Panc1 (cell line): Measurements from ENCODE around the gene SEC14L2. TPM values are rescaled to one million over a fixed set of nuclear protein-coding genes. Genes with fewer than 3 reads are reported as not detected.

ENCODE experiments used
- ATAC-seq: fragments of 200-7000 bp; cut with Tn5 transposase; 2 replicates; pipeline ENCODE4 v1.9.1; 2020; ENCODE audit warnings: mild to moderate bottlenecking, moderate library complexity
- BruUV-seq: library from RNA; stranded (reverse); fragments of 400-500 nt; replicated peaks from 2 replicates; lab custom pipeline; 2021; lab: Mats Ljungman, UMichigan
- CTCF ChIA-PET: fragments of 300-600 bp; sonication (Branson Sonifier 250); formaldehyde crosslinking; loops from one replicate; lab custom pipeline; 2022; ENCODE audit warnings: antibody characterized with exemption; lab: Charles Lee
- POLR2A ChIA-PET: fragments of 300-600 bp; sonication (Branson Sonifier 250); formaldehyde crosslinking; loops from one replicate; lab custom pipeline; 2022; ENCODE audit warnings: antibody characterized with exemption; lab: Charles Lee
- DNase-seq: peaks from one replicate; pipeline ENCODE4 v3.0.0-alpha.2; 2010; ENCODE audit warnings: low read depth, low spot score
- H3K27ac ChIP-seq: 2 replicates; pipeline ENCODE4 v1.5.1; 2011; ENCODE audit warnings: mild to moderate bottlenecking, low read length, inconsistent platforms
- H3K27me3 ChIP-seq: fragments of 200-500 bp; sonication (Bioruptor generic); 2 replicates; pipeline ENCODE4 v1.6.0; 2014; ENCODE audit warnings: low read length, inconsistent platforms; ENCODE audit not compliant: control insufficient read depth, insufficient read depth
- H3K36me3 ChIP-seq: fragments of 200-500 bp; sonication (Bioruptor generic); 2 replicates; pipeline ENCODE4 v1.5.1; 2014; ENCODE audit warnings: inconsistent platforms, mild to moderate bottlenecking, low read length, moderate library complexity; ENCODE audit not compliant: control insufficient read depth, insufficient read depth
- H3K4me1 ChIP-seq: 2 replicates; pipeline ENCODE4 v1.5.1; 2011; ENCODE audit warnings: inconsistent platforms, mild to moderate bottlenecking, low read length, moderate library complexity; ENCODE audit not compliant: control insufficient read depth, insufficient read depth
- H3K4me3 ChIP-seq, 2 experiments: 2 replicates each; pipeline ENCODE4 v1.5.1; 2011 to 2012; ENCODE audit warnings: low read depth in 2 of 2, low read length in 2 of 2, mild to moderate bottlenecking in 2 of 2, inconsistent platforms in 1 of 2, moderate library complexity in 1 of 2
- H3K9me3 ChIP-seq: fragments of 200-500 bp; sonication (Bioruptor generic); 2 replicates; pipeline ENCODE4 v1.5.1; 2014; ENCODE audit warnings: low read depth, mild to moderate bottlenecking, inconsistent platforms, low read length, moderate library complexity; ENCODE audit not compliant: control insufficient read depth, insufficient read depth
- POLR2AphosphoS5 ChIP-seq: IDR thresholded peaks from 2 replicates; pipeline ENCODE4 v1.6.1; 2012; ENCODE audit warnings: mild to moderate bottlenecking, low read depth, low read length, moderate library complexity
- SIN3A ChIP-seq: IDR thresholded peaks from 2 replicates; pipeline ENCODE4 v1.6.1; 2012; ENCODE audit warnings: low read depth, mild to moderate bottlenecking, low read length, moderate library complexity, borderline replicate concordance; ENCODE audit not compliant: insufficient read depth
- TCF7L2 ChIP-seq: IDR thresholded peaks from 2 replicates; pipeline ENCODE4 v1.6.1; 2011; ENCODE audit warnings: mild to moderate bottlenecking, low read depth, low read length, inconsistent platforms
- in situ Hi-C: cut with HindIII; loops from 2 replicates; pipeline ENCODE4 v1.10.0; 2016; ENCODE audit warnings: low sequenced_read_pairs, low pct_unique_long_range_greater_than_20kb
- intact Hi-C: fragments of 100-400 bp; cut with micrococcal nuclease; formaldehyde crosslinking; loops from one replicate; pipeline ENCODE4 v1.10.0; 2022; ENCODE audit not compliant: unreplicated experiment
- total RNA-seq: library from RNA; stranded (reverse); gene quantifications from one replicate; pipeline ENCODE4 v1.2.1, GENCODE V29; 2021; ENCODE audit not compliant: unreplicated experiment
- TF ChIP-seq, protein P1 (sequence below): fragments of 450-650 bp; IDR thresholded peaks from 2 replicates; pipeline ENCODE4 v1.5.1; 2017; ENCODE audit warnings: mild to moderate bottlenecking
- TF ChIP-seq, protein P2 (sequence below), 2 experiments: IDR thresholded peaks; 2 replicates each; pipeline ENCODE4 v1.6.1; 2011 to 2012; ENCODE audit warnings: low read depth in 2 of 2, control low read depth in 1 of 2, low read length in 1 of 2, mild to moderate bottlenecking in 1 of 2, moderate library complexity in 1 of 2; ENCODE audit not compliant: insufficient read depth in 1 of 2

SEC14L2 gene
- total RNA-seq, 1 experiment from 2014 or later, result 10.7 TPM

DNA sequence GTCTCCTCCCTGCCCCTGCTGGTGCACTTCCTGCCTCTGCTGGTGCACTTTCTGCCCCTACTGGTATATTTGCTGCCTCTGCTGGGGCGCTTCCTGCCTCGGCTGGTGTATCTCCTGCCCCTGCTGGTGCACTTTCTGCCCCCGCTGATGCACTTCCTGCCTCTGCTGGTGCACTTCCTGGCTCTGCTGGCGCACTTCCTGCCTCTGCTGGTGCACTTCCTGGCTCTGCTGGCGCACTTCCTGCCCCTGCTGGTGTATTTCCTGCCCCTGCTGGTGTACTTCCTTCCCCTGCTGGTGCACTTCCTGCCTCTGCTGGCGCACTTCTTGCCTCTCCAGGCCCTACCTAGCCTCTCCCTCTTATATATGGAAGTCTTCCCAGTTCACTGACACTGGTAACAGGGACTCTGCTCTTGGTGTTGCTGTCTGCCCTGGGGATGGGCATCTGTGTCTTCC, 38.9 kb downstream of the SEC14L2 start:
- POLR2A ChIA-PET, result interaction anchor here (0.6 kb wide), 1 partner anchor 153 kb away, joined by 7 read pairs; no protein-coding TSS in a partner anchor
- in situ Hi-C loops, result no loop called here
- no peak for ATAC-seq
- intact Hi-C loops, result no loop called here
- H3K9me3 ChIP-seq, result no peaks in the 10 kb centered on the region
- H3K27me3 ChIP-seq, result no peaks in the 10 kb centered on the region
- DNase-seq, result no peak
- H3K27ac ChIP-seq, result no peak overlapping the region
- TF ChIP-seq, protein P1, sequence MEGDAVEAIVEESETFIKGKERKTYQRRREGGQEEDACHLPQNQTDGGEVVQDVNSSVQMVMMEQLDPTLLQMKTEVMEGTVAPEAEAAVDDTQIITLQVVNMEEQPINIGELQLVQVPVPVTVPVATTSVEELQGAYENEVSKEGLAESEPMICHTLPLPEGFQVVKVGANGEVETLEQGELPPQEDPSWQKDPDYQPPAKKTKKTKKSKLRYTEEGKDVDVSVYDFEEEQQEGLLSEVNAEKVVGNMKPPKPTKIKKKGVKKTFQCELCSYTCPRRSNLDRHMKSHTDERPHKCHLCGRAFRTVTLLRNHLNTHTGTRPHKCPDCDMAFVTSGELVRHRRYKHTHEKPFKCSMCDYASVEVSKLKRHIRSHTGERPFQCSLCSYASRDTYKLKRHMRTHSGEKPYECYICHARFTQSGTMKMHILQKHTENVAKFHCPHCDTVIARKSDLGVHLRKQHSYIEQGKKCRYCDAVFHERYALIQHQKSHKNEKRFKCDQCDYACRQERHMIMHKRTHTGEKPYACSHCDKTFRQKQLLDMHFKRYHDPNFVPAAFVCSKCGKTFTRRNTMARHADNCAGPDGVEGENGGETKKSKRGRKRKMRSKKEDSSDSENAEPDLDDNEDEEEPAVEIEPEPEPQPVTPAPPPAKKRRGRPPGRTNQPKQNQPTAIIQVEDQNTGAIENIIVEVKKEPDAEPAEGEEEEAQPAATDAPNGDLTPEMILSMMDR, result no peak
- TF ChIP-seq SIN3A (no peak), POLR2AphosphoS5 (no peak), TCF7L2 (no peak)
- TF ChIP-seq, protein P2, sequence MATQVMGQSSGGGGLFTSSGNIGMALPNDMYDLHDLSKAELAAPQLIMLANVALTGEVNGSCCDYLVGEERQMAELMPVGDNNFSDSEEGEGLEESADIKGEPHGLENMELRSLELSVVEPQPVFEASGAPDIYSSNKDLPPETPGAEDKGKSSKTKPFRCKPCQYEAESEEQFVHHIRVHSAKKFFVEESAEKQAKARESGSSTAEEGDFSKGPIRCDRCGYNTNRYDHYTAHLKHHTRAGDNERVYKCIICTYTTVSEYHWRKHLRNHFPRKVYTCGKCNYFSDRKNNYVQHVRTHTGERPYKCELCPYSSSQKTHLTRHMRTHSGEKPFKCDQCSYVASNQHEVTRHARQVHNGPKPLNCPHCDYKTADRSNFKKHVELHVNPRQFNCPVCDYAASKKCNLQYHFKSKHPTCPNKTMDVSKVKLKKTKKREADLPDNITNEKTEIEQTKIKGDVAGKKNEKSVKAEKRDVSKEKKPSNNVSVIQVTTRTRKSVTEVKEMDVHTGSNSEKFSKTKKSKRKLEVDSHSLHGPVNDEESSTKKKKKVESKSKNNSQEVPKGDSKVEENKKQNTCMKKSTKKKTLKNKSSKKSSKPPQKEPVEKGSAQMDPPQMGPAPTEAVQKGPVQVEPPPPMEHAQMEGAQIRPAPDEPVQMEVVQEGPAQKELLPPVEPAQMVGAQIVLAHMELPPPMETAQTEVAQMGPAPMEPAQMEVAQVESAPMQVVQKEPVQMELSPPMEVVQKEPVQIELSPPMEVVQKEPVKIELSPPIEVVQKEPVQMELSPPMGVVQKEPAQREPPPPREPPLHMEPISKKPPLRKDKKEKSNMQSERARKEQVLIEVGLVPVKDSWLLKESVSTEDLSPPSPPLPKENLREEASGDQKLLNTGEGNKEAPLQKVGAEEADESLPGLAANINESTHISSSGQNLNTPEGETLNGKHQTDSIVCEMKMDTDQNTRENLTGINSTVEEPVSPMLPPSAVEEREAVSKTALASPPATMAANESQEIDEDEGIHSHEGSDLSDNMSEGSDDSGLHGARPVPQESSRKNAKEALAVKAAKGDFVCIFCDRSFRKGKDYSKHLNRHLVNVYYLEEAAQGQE (IDR thresholded peaks at IDR 0.05; ENCODE audit: insufficient read depth in 1 of 2, low read depth in 2 of 2, low read length in 1 of 2), result no peak
- peaks cover 2% of the 10 kb centered on the region; the same call in 1 of the 2 replicates for H3K36me3 ChIP-seq
- CTCF ChIA-PET, result no interaction called here
- H3K4me1 ChIP-seq, result no peaks in the 10 kb centered on the region
- BruUV-seq, result no TSS peak
- H3K4me3 ChIP-seq, result no peak overlapping the region

DNA sequence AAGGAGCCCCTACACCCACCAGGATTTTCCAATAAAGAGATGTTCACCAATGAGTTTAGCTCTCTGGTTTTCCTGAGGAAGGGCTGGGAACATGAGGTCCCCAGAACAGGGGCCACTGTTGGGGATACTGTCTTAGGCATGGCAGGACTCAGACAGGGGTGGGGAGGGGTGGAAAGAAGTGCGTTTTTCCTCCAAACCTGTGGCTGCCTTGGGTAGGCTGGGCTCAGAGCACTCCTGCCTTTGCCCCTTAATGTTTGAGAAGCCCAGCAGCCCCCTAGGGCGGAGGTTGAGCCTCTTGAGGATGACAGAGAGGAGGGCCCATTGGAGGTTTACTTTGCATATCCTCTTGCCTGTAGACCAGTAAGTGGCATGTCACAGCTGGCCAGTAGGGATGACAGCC, 39.4 kb downstream of the SEC14L2 start:
- no peaks in the 10 kb centered on the region for H3K4me1 ChIP-seq
- no peak overlapping the region for H3K4me3 ChIP-seq
- no TSS peak for BruUV-seq
- no peak overlapping the region for H3K27ac ChIP-seq
- H3K27me3 ChIP-seq, result no peaks in the 10 kb centered on the region
- intact Hi-C loops, result no loop called here
- CTCF ChIA-PET, result no interaction called here
- in situ Hi-C loops, result no loop called here
- DNase-seq, result no peak
- peaks cover 2% of the 10 kb centered on the region; the same call in 1 of the 2 replicates for H3K36me3 ChIP-seq
- ATAC-seq, result no peak
- no peaks in the 10 kb centered on the region for H3K9me3 ChIP-seq
- TF ChIP-seq, protein P1, result no peak
- TF ChIP-seq SIN3A (no peak), TCF7L2 (no peak), POLR2AphosphoS5 (no peak)
- TF ChIP-seq, protein P2 (IDR thresholded peaks at IDR 0.05; ENCODE audit: insufficient read depth in 1 of 2, low read depth in 2 of 2, low read length in 1 of 2), result no peak
- POLR2A ChIA-PET, result interaction anchor here (0.6 kb wide), 1 partner anchor 152 kb away, joined by 7 read pairs; no protein-coding TSS in a partner anchor
